Muscle layer of colon (tissue), 2 donors: ENCODE data around the gene MAP4K4.
A peak's percentile ranks its signal among the peaks of the same experiment; 100 is the strongest.

Experiments used
- H3K27ac ChIP-seq: one replicate; pipeline ENCODE4 v1.7.0; 2013; ENCODE audit warnings: low read depth, mild to moderate bottlenecking, low read length, moderate library complexity
- H3K27me3 ChIP-seq, 2 donors: one replicate each; pipeline ENCODE4 v1.7.0; 2013; ENCODE audit warnings: low read length in 2 of 2, mild to moderate bottlenecking in 2 of 2; ENCODE audit not compliant: insufficient read depth in 2 of 2, control insufficient read depth in 1 of 2
- H3K36me3 ChIP-seq: one replicate; pipeline ENCODE4 v1.7.0; 2013; ENCODE audit warnings: mild to moderate bottlenecking, low read length; ENCODE audit not compliant: insufficient read depth
- H3K4me1 ChIP-seq: one replicate; pipeline ENCODE4 v1.7.0; 2013; ENCODE audit warnings: mild to moderate bottlenecking, low read length; ENCODE audit not compliant: insufficient read depth
- H3K4me3 ChIP-seq, 2 donors: one replicate each; pipeline ENCODE4 v1.7.0; 2013; ENCODE audit warnings: low read length in 2 of 2, low read depth in 1 of 2, mild to moderate bottlenecking in 1 of 2, moderate library complexity in 1 of 2
- H3K9ac ChIP-seq: one replicate; pipeline ENCODE4 v1.7.0; 2013; ENCODE audit warnings: low read length
- H3K9me3 ChIP-seq: one replicate; pipeline ENCODE4 v1.7.0; 2013; ENCODE audit warnings: mild to moderate bottlenecking, low read length
- donor health status: abdominal sarcoma.
- donor health status: Adenocarcinoma of cecum.

The MAP4K4 gene

GRCh38 chr2:101803945-101804696 is 106.6 kb downstream of the MAP4K4 start:
- Histone ChIP-seq H3K36me3 (no peaks in the 10 kb centered on the region), H3K9ac (no peak overlapping the region), H3K27ac (no peak overlapping the region), H3K27me3 (no peaks in the 10 kb centered on the region), H3K4me1 (peaks cover 63% of the 10 kb centered on the region), H3K9me3 (no peaks in the 10 kb centered on the region), H3K4me3 (no peak overlapping the region)

GRCh38 chr2:101805152-101806088 is 107.9 kb downstream of the MAP4K4 start:
- no peak overlapping the region for H3K9ac ChIP-seq
- peaks cover 62% of the 10 kb centered on the region for H3K4me1 ChIP-seq
- H3K27ac ChIP-seq = peak overlapping the region; percentile 46
- no peaks in the 10 kb centered on the region for H3K9me3 ChIP-seq
- no peak overlapping the region for H3K4me3 ChIP-seq
- H3K27me3 ChIP-seq = no peaks in the 10 kb centered on the region
- H3K36me3 ChIP-seq = no peaks in the 10 kb centered on the region

- no peak overlapping the region for H3K9ac ChIP-seq
- H3K9me3 ChIP-seq = no peaks in the 10 kb centered on the region
- H3K4me3 ChIP-seq = no peak overlapping the region
- H3K27me3 ChIP-seq = no peaks in the 10 kb centered on the region
- H3K36me3 ChIP-seq = no peaks in the 10 kb centered on the region
- no peak overlapping the region for H3K27ac ChIP-seq
- H3K4me1 ChIP-seq = peaks cover 60% of the 10 kb centered on the region
Observed at GRCh38 chr2:101806123-101806522, 108.6 kb downstream of the MAP4K4 start.

- Histone ChIP-seq H3K9me3 (no peaks in the 10 kb centered on the region), H3K4me3 (no peak overlapping the region), H3K36me3 (no peaks in the 10 kb centered on the region), H3K9ac (no peak overlapping the region), H3K27me3 (no peaks in the 10 kb centered on the region), H3K4me1 (peaks cover 60% of the 10 kb centered on the region), H3K27ac (no peak overlapping the region)
Observed at GRCh38 chr2:101806701-101807100, 109.2 kb downstream of the MAP4K4 start.

- Histone ChIP-seq H3K4me3 (no peak overlapping the region), H3K27ac (no peak overlapping the region), H3K9me3 (no peaks in the 10 kb centered on the region)
Observed at GRCh38 chr2:101807242-101807641, 109.7 kb downstream of the MAP4K4 start.

GRCh38 chr2:101808006-101808562 is 110.6 kb downstream of the MAP4K4 start:
- Histone ChIP-seq H3K9ac (no peak overlapping the region), H3K36me3 (no peaks in the 10 kb centered on the region), H3K27ac (no peak overlapping the region), H3K4me1 (peaks cover 50% of the 10 kb centered on the region), H3K9me3 (no peaks in the 10 kb centered on the region), H3K4me3 (no peak overlapping the region), H3K27me3 (no peaks in the 10 kb centered on the region)

More at GRCh38 chr2:101807242-101807641, 109.7 kb downstream of the MAP4K4 start:
- no peak overlapping the region for H3K9ac ChIP-seq
- peaks cover 57% of the 10 kb centered on the region for H3K4me1 ChIP-seq
- H3K36me3 ChIP-seq = no peaks in the 10 kb centered on the region
- no peaks in the 10 kb centered on the region for H3K27me3 ChIP-seq

GRCh38 chr2:101809698-101810097 is 112.2 kb downstream of the MAP4K4 start:
- no peak overlapping the region for H3K27ac ChIP-seq
- no peaks in the 10 kb centered on the region for H3K9me3 ChIP-seq
- H3K36me3 ChIP-seq = no peaks in the 10 kb centered on the region
- peaks cover 35% of the 10 kb centered on the region for H3K4me1 ChIP-seq
- H3K4me3 ChIP-seq = no peak overlapping the region
- no peaks in the 10 kb centered on the region for H3K27me3 ChIP-seq
- no peak overlapping the region for H3K9ac ChIP-seq

- Histone ChIP-seq H3K9ac (no peak overlapping the region), H3K27me3 (no peaks in the 10 kb centered on the region), H3K9me3 (no peaks in the 10 kb centered on the region), H3K4me3 (no peak overlapping the region), H3K27ac (no peak overlapping the region), H3K4me1 (peaks cover 30% of the 10 kb centered on the region), H3K36me3 (no peaks in the 10 kb centered on the region)
Observed at GRCh38 chr2:101811226-101812015, 113.9 kb downstream of the MAP4K4 start.

GRCh38 chr2:101812226-101812625 is 114.7 kb downstream of the MAP4K4 start:
- Histone ChIP-seq H3K36me3 (no peaks in the 10 kb centered on the region), H3K4me3 (no peak overlapping the region), H3K27me3 (no peaks in the 10 kb centered on the region), H3K27ac (no peak overlapping the region), H3K9ac (no peak overlapping the region), H3K4me1 (peaks cover 30% of the 10 kb centered on the region), H3K9me3 (no peaks in the 10 kb centered on the region)

GRCh38 chr2:101814752-101815151 is 117.2 kb downstream of the MAP4K4 start:
- Histone ChIP-seq H3K9ac (no peak overlapping the region), H3K9me3 (no peaks in the 10 kb centered on the region), H3K4me3 (no peak overlapping the region), H3K27me3 (no peaks in the 10 kb centered on the region), H3K4me1 (peaks cover 41% of the 10 kb centered on the region), H3K36me3 (no peaks in the 10 kb centered on the region), H3K27ac (no peak overlapping the region)

GRCh38 chr2:101815154-101815553 is 117.6 kb downstream of the MAP4K4 start:
- H3K4me3 ChIP-seq = no peak overlapping the region
- H3K4me1 ChIP-seq = peaks cover 39% of the 10 kb centered on the region
- no peak overlapping the region for H3K27ac ChIP-seq
- no peak overlapping the region for H3K9ac ChIP-seq
- H3K9me3 ChIP-seq = no peaks in the 10 kb centered on the region
- no peaks in the 10 kb centered on the region for H3K36me3 ChIP-seq
- no peaks in the 10 kb centered on the region for H3K27me3 ChIP-seq
